Ascending aorta (tissue), 2 donors: ENCODE data around the gene GPR107. TPM values are rescaled to one million over a fixed set of nuclear protein-coding genes. Genes with fewer than 3 reads are reported as not detected.

Source experiments
- DNase-seq, 2 donors: peaks; one replicate each; pipeline ENCODE4 v3.0.0-alpha.2; 2019; ENCODE audit warnings: low spot score in 2 of 2
- H3K27ac ChIP-seq, 2 donors: fragments of 200-600 bp; sonication (generic); one replicate each; pipeline ENCODE4 v1.5.1; 2016 to 2017; ENCODE audit warnings: mild to moderate bottlenecking in 1 of 2
- H3K27me3 ChIP-seq: fragments of 200-600 bp; sonication (generic); one replicate; pipeline ENCODE4 v1.5.1; 2017
- H3K36me3 ChIP-seq, 2 donors: fragments of 200-600 bp; sonication (generic); one replicate each; pipeline ENCODE4 v1.5.1; 2016
- H3K4me1 ChIP-seq, 2 donors: fragments of 200-600 bp; sonication (generic); one replicate each; pipeline ENCODE4 v1.5.1; 2016 to 2017; ENCODE audit warnings: mild to moderate bottlenecking in 1 of 2
- H3K4me3 ChIP-seq, 2 donors: fragments of 200-600 bp; sonication (generic); one replicate each; pipeline ENCODE4 v1.5.1; 2016 to 2017; ENCODE audit warnings: mild to moderate bottlenecking in 1 of 2
- H3K9me3 ChIP-seq, 2 donors: fragments of 200-600 bp; sonication (generic); one replicate each; pipeline ENCODE4 v1.5.1; 2016
- intact Hi-C: fragments of 100-400 bp; cut with DNase I; formaldehyde crosslinking; loops from one replicate; pipeline ENCODE4 v1.15.1; 2023
- total RNA-seq: library from RNA; depleted of rRNA; stranded (reverse); fragments of >200 nt; gene quantifications from one replicate; pipeline ENCODE4 v1.1.0, GENCODE V29; 2016
- TF ChIP-seq, protein P1 (sequence below), 3 experiments: fragments of 200-600 bp in 2 of 3; fragments of 450-650 bp in 1 of 3; sonication (generic) in 2 of 3; IDR thresholded peaks; one replicate each; pipeline ENCODE4 v1.5.1; 2016 to 2019; ENCODE audit warnings: antibody characterized with exemption in 3 of 3, mild to moderate bottlenecking in 1 of 3, moderate library complexity in 1 of 3

GPR107 gene
- total RNA-seq, 1 donor from 2014 or later: 37.4 TPM

DNA sequence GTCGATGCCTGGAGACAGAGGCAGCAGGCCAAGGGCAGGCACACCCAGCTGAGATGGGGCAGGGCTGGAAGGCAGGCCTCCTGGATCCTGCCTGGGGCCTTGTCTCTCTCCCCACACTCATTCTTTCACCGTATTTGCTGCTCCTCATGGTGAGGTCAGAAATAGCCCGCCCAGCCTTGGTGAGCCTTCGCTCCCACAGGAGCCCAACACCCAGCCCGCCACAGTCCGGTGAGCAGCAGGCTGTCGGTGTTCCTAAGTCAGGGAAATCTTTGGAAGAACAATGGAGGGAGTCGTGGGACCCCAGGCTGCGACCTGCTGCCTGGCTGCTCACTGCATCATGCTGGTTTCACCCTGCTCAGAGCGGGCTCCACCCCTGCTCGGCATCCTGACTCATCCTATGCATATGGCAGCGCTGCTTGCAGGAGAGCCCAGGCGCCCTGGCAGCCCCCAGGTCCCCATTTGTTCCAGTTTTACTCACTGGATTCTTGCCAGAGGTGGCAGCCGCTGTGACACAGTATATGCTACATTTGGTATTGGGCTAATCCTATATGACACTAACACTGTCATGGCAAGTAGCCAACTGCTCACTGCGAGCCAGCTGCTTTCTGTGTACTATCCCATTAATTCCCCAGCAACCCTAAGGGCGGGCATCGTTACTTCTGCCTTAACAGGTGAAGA, 65.3 kb downstream of the GPR107 start:
- intact Hi-C loops: no loop called here

DNA sequence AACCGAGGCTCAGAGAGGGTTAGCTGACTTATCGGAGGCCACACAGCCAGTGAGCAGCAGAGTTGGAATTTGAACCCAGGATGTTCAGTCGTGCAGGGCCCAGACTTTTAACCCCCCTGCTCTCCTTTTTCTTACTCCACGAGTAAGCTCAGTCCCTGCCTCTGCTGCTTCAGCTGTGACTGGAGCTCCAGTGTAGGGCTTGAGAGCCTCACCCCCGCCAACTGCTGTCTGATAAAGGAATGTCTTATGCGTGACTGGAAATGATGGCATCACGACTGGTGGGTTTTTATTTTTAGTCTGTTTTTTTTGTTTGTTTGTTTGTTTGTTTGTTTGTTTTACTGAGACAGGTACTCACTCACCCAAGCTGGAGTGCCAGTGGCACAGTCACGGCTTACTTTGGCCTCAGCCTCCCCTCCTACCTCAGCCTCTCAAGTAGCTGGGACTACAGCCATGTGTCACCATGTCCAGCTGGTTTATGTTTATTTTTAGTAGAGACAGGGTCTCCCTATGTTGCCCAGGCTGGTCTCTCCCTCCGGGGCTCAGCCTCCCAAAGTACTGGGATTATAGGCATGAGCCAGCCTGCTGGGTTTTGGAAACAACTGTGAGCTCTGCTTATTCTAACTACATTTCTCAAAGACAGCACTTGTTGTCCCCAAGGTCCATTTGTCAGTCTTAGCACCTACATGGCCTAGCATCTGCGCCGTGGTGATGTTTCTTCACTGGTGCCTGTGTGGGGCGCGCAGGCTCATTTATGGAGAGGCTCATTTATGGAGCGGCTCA, 66.0 kb downstream of the GPR107 start:
- Histone ChIP-seq H3K27me3 (no peaks in the 10 kb centered on the region), H3K4me1 (peaks cover 0 to 17% of the 10 kb centered on the region in 2 donors), H3K36me3 (peaks cover 25 to 35% of the 10 kb centered on the region in 2 donors), H3K27ac (no peak overlapping the region), H3K4me3 (no peak overlapping the region), H3K9me3 (no peaks in the 10 kb centered on the region)
- TF ChIP-seq, protein P1, sequence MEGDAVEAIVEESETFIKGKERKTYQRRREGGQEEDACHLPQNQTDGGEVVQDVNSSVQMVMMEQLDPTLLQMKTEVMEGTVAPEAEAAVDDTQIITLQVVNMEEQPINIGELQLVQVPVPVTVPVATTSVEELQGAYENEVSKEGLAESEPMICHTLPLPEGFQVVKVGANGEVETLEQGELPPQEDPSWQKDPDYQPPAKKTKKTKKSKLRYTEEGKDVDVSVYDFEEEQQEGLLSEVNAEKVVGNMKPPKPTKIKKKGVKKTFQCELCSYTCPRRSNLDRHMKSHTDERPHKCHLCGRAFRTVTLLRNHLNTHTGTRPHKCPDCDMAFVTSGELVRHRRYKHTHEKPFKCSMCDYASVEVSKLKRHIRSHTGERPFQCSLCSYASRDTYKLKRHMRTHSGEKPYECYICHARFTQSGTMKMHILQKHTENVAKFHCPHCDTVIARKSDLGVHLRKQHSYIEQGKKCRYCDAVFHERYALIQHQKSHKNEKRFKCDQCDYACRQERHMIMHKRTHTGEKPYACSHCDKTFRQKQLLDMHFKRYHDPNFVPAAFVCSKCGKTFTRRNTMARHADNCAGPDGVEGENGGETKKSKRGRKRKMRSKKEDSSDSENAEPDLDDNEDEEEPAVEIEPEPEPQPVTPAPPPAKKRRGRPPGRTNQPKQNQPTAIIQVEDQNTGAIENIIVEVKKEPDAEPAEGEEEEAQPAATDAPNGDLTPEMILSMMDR (IDR thresholded peaks at IDR 0.05): no peak
- no peak for DNase-seq
- intact Hi-C loops: no loop called here

More for the DNA sequence above, 65.3 kb downstream of the GPR107 start:
- no peaks in the 10 kb centered on the region for H3K27me3 ChIP-seq
- H3K27ac ChIP-seq: peak overlapping the region in 1 of 2 donors; percentile 31
- peaks cover 0 to 17% of the 10 kb centered on the region in 2 donors for H3K4me1 ChIP-seq
- H3K9me3 ChIP-seq: no peaks in the 10 kb centered on the region
- H3K4me3 ChIP-seq: no peak overlapping the region
- DNase-seq: no peak
- H3K36me3 ChIP-seq: peaks cover 25 to 32% of the 10 kb centered on the region in 2 donors
- TF ChIP-seq, protein P1 (IDR thresholded peaks at IDR 0.05): no peak

DNA sequence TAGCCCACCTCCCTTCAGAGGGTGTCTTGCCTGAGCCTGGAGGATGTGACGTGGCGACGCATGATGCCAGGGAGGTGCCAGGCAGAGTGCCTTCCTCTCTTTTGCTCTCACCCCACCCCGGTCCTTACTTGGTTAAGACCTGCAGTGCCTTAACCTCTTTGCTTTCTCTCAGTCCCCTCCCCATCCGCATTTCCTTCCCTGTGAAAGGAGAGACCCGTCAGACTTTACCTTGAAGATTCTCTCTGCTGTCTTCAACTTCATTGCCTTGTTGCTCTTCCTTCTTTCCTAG, 66.5 kb downstream of the GPR107 start:
- H3K27me3 ChIP-seq: no peaks in the 10 kb centered on the region
- H3K27ac ChIP-seq: no peak overlapping the region
- intact Hi-C loops: no loop called here
- peaks cover 25 to 36% of the 10 kb centered on the region in 2 donors for H3K36me3 ChIP-seq
- peaks cover 0 to 17% of the 10 kb centered on the region in 2 donors for H3K4me1 ChIP-seq
- H3K4me3 ChIP-seq: no peak overlapping the region
- no peaks in the 10 kb centered on the region for H3K9me3 ChIP-seq
- TF ChIP-seq, protein P1 (IDR thresholded peaks at IDR 0.05): no peak
- DNase-seq: no peak

DNA sequence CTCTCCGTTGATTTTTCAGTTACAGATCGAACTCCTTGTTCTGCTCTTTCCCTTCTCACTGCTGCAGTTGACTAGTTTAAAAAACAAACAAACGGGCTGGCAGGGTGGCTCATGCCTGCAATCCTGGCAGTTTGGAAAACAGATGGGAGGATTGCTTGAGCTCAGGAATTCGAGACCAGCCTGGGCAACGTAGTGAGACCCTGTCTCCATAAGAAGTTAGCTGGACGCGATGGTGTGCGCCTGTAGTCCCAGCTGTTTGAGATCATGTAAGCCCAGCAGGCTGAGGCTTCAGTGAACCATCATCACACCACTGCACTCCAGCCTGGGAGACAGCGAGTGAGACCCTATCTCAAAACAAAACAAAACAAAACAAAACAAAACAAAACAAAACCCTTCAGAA, 67.1 kb downstream of the GPR107 start:
- TF ChIP-seq, protein P1 (IDR thresholded peaks at IDR 0.05): no peak

DNA sequence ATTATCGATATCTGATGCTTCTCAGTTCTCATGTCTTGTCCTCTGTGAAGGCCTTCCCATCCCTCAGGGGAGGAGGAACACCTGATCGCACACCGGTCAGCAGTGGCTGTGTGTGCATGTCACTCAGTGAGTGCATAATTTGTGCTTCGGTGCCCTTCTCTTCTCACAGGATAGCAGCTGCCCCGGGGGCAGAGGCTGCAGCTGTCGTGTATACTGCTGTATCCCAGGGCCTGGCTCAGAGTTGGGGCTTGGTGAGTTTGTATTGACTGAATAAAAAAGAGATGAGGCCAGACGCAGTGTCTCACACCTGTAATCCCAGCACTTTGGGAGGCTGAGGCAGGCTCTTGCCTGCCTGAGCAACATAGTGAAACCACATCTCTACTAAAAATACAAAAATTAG, 68.8 kb downstream of the GPR107 start:
- H3K27ac ChIP-seq: no peak overlapping the region
- DNase-seq: no peak
- H3K36me3 ChIP-seq: peaks cover 29 to 40% of the 10 kb centered on the region in 2 donors
- no peaks in the 10 kb centered on the region for H3K9me3 ChIP-seq
- peaks cover 0 to 17% of the 10 kb centered on the region in 2 donors for H3K4me1 ChIP-seq
- no peaks in the 10 kb centered on the region for H3K27me3 ChIP-seq
- TF ChIP-seq, protein P1 (IDR thresholded peaks at IDR 0.05): no peak
- H3K4me3 ChIP-seq: no peak overlapping the region
- intact Hi-C loops: no loop called here

More for the DNA sequence above, 67.1 kb downstream of the GPR107 start:
- H3K4me1 ChIP-seq: peaks cover 0 to 17% of the 10 kb centered on the region in 2 donors
- H3K27ac ChIP-seq: no peak overlapping the region
- H3K27me3 ChIP-seq: no peaks in the 10 kb centered on the region
- H3K4me3 ChIP-seq: no peak overlapping the region
- no peaks in the 10 kb centered on the region for H3K9me3 ChIP-seq
- H3K36me3 ChIP-seq: peaks cover 24 to 38% of the 10 kb centered on the region in 2 donors
- intact Hi-C loops: no loop called here
- no peak for DNase-seq
